GM21619 (cell line): Measurements from ENCODE around the gene RCAN2.
A peak's percentile ranks its signal among the peaks of the same experiment; 100 is the strongest.

ENCODE experiments used
- ATAC-seq: cut with Tn5 transposase; IDR thresholded peaks from one replicate; pipeline ENCODE4 v1.9.1; 2021; ENCODE audit not compliant: unreplicated experiment

Gene RCAN2

GRCh38 chr6:46491201-46491627 lies at the start of gene RCAN2:
TSS of gene RCAN2 (minus strand) at chr6:46491449.
- ATAC-seq: peak; percentile 45

GRCh38 chr6:46539866-46540265 lies 48.6 kb upstream of the RCAN2 start:
- ATAC-seq: no peak

GRCh38 chr6:46538800-46539480 lies 47.7 kb upstream of the RCAN2 start:
- ATAC-seq: no peak

- no peak for ATAC-seq
Observed at GRCh38 chr6:46530896-46531295, 39.6 kb upstream of the RCAN2 start.

GRCh38 chr6:46528961-46529750 lies 37.9 kb upstream of the RCAN2 start:
- no peak for ATAC-seq

GRCh38 chr6:46526607-46527006 lies 35.4 kb upstream of the RCAN2 start:
- no peak for ATAC-seq

- no peak for ATAC-seq
Observed at GRCh38 chr6:46525583-46525982, 34.3 kb upstream of the RCAN2 start.

- ATAC-seq: no peak
Observed at GRCh38 chr6:46521464-46521971, 30.3 kb upstream of the RCAN2 start.

- no peak for ATAC-seq
Observed at GRCh38 chr6:46517202-46517601, 26.0 kb upstream of the RCAN2 start.

- no peak for ATAC-seq
Observed at GRCh38 chr6:46513533-46513932, 22.3 kb upstream of the RCAN2 start.

- no peak for ATAC-seq
Observed at GRCh38 chr6:46511320-46511719, 20.1 kb upstream of the RCAN2 start.

GRCh38 chr6:46510651-46511050 lies 19.4 kb upstream of the RCAN2 start:
- ATAC-seq: no peak

- ATAC-seq: no peak
Observed at GRCh38 chr6:46509981-46510510, 18.8 kb upstream of the RCAN2 start.

- no peak for ATAC-seq
Observed at GRCh38 chr6:46509063-46509462, 17.8 kb upstream of the RCAN2 start.

- no peak for ATAC-seq
Observed at GRCh38 chr6:46507426-46507825, 16.2 kb upstream of the RCAN2 start.

GRCh38 chr6:46505693-46506512 lies 14.7 kb upstream of the RCAN2 start:
- ATAC-seq: no peak

- no peak for ATAC-seq
Observed at GRCh38 chr6:46504242-46504641, 13.0 kb upstream of the RCAN2 start.

- no peak for ATAC-seq
Observed at GRCh38 chr6:46502486-46503119, 11.4 kb upstream of the RCAN2 start.

GRCh38 chr6:46501136-46502089 lies 10.2 kb upstream of the RCAN2 start:
- no peak for ATAC-seq

- ATAC-seq: no peak
Observed at GRCh38 chr6:46500382-46500781, 9.1 kb upstream of the RCAN2 start.
